A549 (cell line): ENCODE data around the gene SLC25A5. TPM values are rescaled to one million over a fixed set of nuclear protein-coding genes. Genes with fewer than 3 reads are reported as not detected.
A peak's percentile ranks its signal among the peaks of the same experiment; 100 is the strongest.

Experiments
- ATAC-seq, 2 experiments: fragments of 200-7000 bp in 1 of 2; fragments of >200 bp in 1 of 2; cut with Nextera tagmentation in 1 of 2; cut with Tn5 transposase in 1 of 2; 3 replicates each; pipeline versions ENCODE4 v1.8.0 to v1.9.1; 2018 to 2020; ENCODE audit warnings: mild to moderate bottlenecking in 1 of 2, moderate library complexity in 1 of 2
- CTCF ChIA-PET: fragments of 300-600 bp; sonication (Branson Sonifier 250); formaldehyde crosslinking; extraction: SDS; loops from one replicate; lab custom pipeline; 2021; ENCODE audit warnings: antibody characterized with exemption, inconsistent platforms; lab: Yijun Ruan, JAX
- POLR2A ChIA-PET: fragments of 350-600 bp; formaldehyde crosslinking; extraction: SDS; loops from one replicate; lab custom pipeline; 2021; ENCODE audit warnings: antibody characterized with exemption, inconsistent platforms; lab: Yijun Ruan, JAX
- DNase-seq, 2 experiments: peaks; one replicate each; pipeline versions ENCODE4 v3.0.0 to v3.0.0-alpha.2; 2011 to 2016; ENCODE audit warnings: low read depth in 1 of 2, low spot score in 1 of 2
- FAIRE-seq: peaks from 2 replicates; lab custom pipeline; 2011; peaks lifted over from hg19 to GRCh38; lab: Jason Lieb, UNC
- H3K27ac ChIP-seq, 2 experiments: fragments of >200 bp; sonication (Bioruptor Twin); formaldehyde crosslinking; 3 replicates each; pipeline ENCODE4 v1.5.1; 2016 to 2017
- H3K4me1 ChIP-seq: fragments of >200 bp; sonication (Bioruptor Twin); formaldehyde crosslinking; 3 replicates; pipeline ENCODE4 v1.6.1; 2016
- H3K4me2 ChIP-seq: fragments of >200 bp; sonication (Bioruptor Twin); formaldehyde crosslinking; 3 replicates; pipeline ENCODE4 v1.6.1; 2016
- H3K4me3 ChIP-seq: fragments of >200 bp; sonication (Bioruptor Twin); formaldehyde crosslinking; 3 replicates; pipeline ENCODE4 v1.5.1; 2016
- H3K9me3 ChIP-seq: fragments of >200 bp; sonication (Bioruptor Twin); formaldehyde crosslinking; 3 replicates; pipeline ENCODE4 v1.6.1; 2016
- BCL3 ChIP-seq: fragments of >200 bp; sonication (Bioruptor Twin); formaldehyde crosslinking; IDR thresholded peaks from 3 replicates; pipeline ENCODE4 v1.6.1; 2016
- CBX2 ChIP-seq: fragments of 200-600 bp; sonication (generic); IDR thresholded peaks from 2 replicates; pipeline ENCODE4 v1.6.1; 2016; ENCODE audit warnings: low read depth, mild to moderate bottlenecking, borderline replicate concordance
- CEBPB ChIP-seq, 2 experiments: fragments of >200 bp in 1 of 2; sonication (Bioruptor Twin) in 1 of 2; formaldehyde crosslinking in 1 of 2; IDR thresholded peaks; 2 replicates each; pipeline ENCODE4 v1.6.1; 2012 to 2016
- CHD4 ChIP-seq: fragments of 200-600 bp; sonication (generic); IDR thresholded peaks from 2 replicates; pipeline ENCODE4 v1.6.1; 2016; ENCODE audit warnings: antibody characterized with exemption, mild to moderate bottlenecking, borderline replicate concordance
- FOSB ChIP-seq: fragments of 250-450 bp; sonication (Bioruptor Pico); IDR thresholded peaks from 2 replicates; pipeline ENCODE4 v1.5.0; 2020; ENCODE audit warnings: mild to moderate bottlenecking, moderate library complexity
- FOXS1 ChIP-seq: fragments of 250-450 bp; sonication (Bioruptor Pico); IDR thresholded peaks from 2 replicates; pipeline ENCODE4 v1.5.0; 2020; ENCODE audit warnings: mild to moderate bottlenecking, moderate library complexity
- GATA3 ChIP-seq: IDR thresholded peaks from 2 replicates; pipeline ENCODE4 v1.6.1; 2012; ENCODE audit warnings: borderline replicate concordance
- HDAC2 ChIP-seq: fragments of 200-600 bp; sonication (generic); IDR thresholded peaks from 2 replicates; pipeline ENCODE4 v1.6.1; 2016
- HEYL ChIP-seq: fragments of 250-450 bp; sonication (Bioruptor Pico); IDR thresholded peaks from 2 replicates; pipeline ENCODE4 v1.8.0; 2021; ENCODE audit warnings: mild to moderate bottlenecking, moderate library complexity
- HOXA7 ChIP-seq: fragments of 250-450 bp; sonication (Bioruptor Pico); IDR thresholded peaks from 2 replicates; pipeline ENCODE4 v1.5.0; 2020; ENCODE audit warnings: mild to moderate bottlenecking, moderate library complexity
- KDM1A ChIP-seq: fragments of 200-600 bp; sonication (generic); IDR thresholded peaks from 2 replicates; pipeline ENCODE4 v1.6.1; 2016; ENCODE audit warnings: low read depth, mild to moderate bottlenecking
- MAFK ChIP-seq: fragments of 450-650 bp; IDR thresholded peaks from 2 replicates; pipeline ENCODE4 v1.6.1; 2014; ENCODE audit not compliant: partially characterized antibody
- MYC ChIP-seq: IDR thresholded peaks from 2 replicates; pipeline ENCODE4 v1.6.1; 2012; ENCODE audit warnings: mild to moderate bottlenecking, inconsistent platforms, low read length, improper control_type of control experiment, borderline replicate concordance
- NFE2L2 ChIP-seq: fragments of 150-350 bp; conservative IDR thresholded peaks from 2 replicates; pipeline ENCODE4 v1.6.1; 2014; ENCODE audit warnings: low read length
- NR3C1 ChIP-seq: fragments of >200 bp; sonication (Bioruptor Twin); formaldehyde crosslinking; IDR thresholded peaks from 3 replicates; pipeline ENCODE4 v1.6.1; 2017
- POLR2AphosphoS2 ChIP-seq: conservative IDR thresholded peaks from 2 replicates; pipeline ENCODE4 v1.6.1; 2012; ENCODE audit warnings: low read length, improper control_type of control experiment, inconsistent platforms
- RARB ChIP-seq: fragments of 250-450 bp; sonication (Bioruptor Pico); IDR thresholded peaks from 2 replicates; pipeline ENCODE4 v1.8.0; 2021; ENCODE audit warnings: mild to moderate bottlenecking, moderate library complexity
- RNF2 ChIP-seq: fragments of 200-600 bp; sonication (generic); IDR thresholded peaks from 2 replicates; pipeline ENCODE4 v1.6.1; 2016; ENCODE audit warnings: low read depth, mild to moderate bottlenecking, antibody characterized with exemption, moderate library complexity, borderline replicate concordance
- SREBF2 ChIP-seq: fragments of 450-650 bp; IDR thresholded peaks from 2 replicates; pipeline ENCODE4 v1.6.1; 2014; ENCODE audit warnings: mild to moderate bottlenecking, moderate library complexity
- TP53 ChIP-seq: fragments of 250-450 bp; sonication (Bioruptor Pico); IDR thresholded peaks from 2 replicates; pipeline ENCODE4 v1.5.0; 2021; ENCODE audit warnings: mild to moderate bottlenecking, moderate library complexity
- ZC3H11A ChIP-seq: fragments of 450-650 bp; IDR thresholded peaks from 2 replicates; pipeline ENCODE4 v1.6.1; 2014; ENCODE audit warnings: antibody characterized with exemption, mild to moderate bottlenecking
- ZFP36 ChIP-seq: fragments of 450-650 bp; IDR thresholded peaks from 2 replicates; pipeline ENCODE4 v1.6.1; 2014; ENCODE audit warnings: borderline replicate concordance; ENCODE audit not compliant: partially characterized antibody
- WGBS: methylation state at CpG from one replicate; pipeline ENCODE4 v1.1.6; 2017; ENCODE audit errors: missing lambda C conversion rate; 5-methylcytosine and 5-hydroxymethylcytosine counted together
- polyA plus RNA-seq, 4 experiments: library from polyadenylated mRNA; depleted of rRNA in 3 of 4; stranded (reverse); fragments of >200 nt; fragmentation: RNase III in 1 of 4; extraction: RNeasy Plus Mini Kit Qiagen cat#74134 plus additional on column Dnase treatment in 1 of 4; gene quantifications; 2 replicates in 3 of 4; 3 replicates in 1 of 4; pipeline ENCODE4 v1.2.3, GENCODE V29; 2011 to 2017
- TF ChIP-seq, protein P1 (sequence below): IDR thresholded peaks from 2 replicates; pipeline ENCODE4 v1.6.1; 2012; ENCODE audit warnings: low read depth, borderline replicate concordance
- TF ChIP-seq, protein P2 (sequence below): IDR thresholded peaks from 2 replicates; pipeline ENCODE4 v1.6.1; 2012
- TF ChIP-seq, protein P3 (sequence below): fragments of >200 bp; sonication (Bioruptor Twin); formaldehyde crosslinking; IDR thresholded peaks from 3 replicates; pipeline ENCODE4 v1.5.1; 2016

Gene SLC25A5
- polyA plus RNA-seq, 2 of the 4 experiments (the other 2 are of a cell fraction) = 625 to 739 TPM

DNA sequence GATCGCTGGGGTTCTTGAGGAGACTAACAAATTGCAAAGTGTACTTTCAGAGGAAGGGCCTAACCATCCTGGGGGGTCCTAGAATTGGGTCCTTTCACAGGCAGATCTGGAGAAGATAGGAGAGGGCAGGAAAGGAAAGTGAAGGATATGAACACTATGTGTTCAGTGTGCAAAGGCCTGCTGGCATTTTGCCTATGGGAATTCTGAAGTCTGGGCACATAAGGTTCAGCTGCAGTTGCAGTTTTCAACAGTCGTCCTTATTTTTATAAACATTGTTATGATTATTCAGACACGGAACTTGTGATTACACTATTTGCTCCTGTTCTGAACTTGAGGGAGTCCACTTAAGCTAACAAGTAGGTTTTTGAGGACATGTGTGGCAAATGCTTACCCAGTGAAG is 1.3 kb upstream of the SLC25A5 start:
- FAIRE-seq = no peak
- H3K4me3 ChIP-seq = no peak overlapping the region
- no peak overlapping the region for H3K27ac ChIP-seq
- 86% methylated on average over 3 of the region's 3 CpGs for WGBS
- CTCF ChIA-PET = interaction anchor here (0.6 to 5.0 kb wide), 4 partner anchors 15 to 51 kb away, joined by 4 to 34 read pairs (median 7); no protein-coding TSS in a partner anchor
- TF ChIP-seq RNF2 (no peak), GATA3 (no peak), HOXA7 (CRISPR knock-in tag) (no peak), HEYL (no peak), BCL3 (no peak), FOSB (CRISPR knock-in tag) (no peak), FOXS1 (CRISPR knock-in tag) (no peak), KDM1A (no peak), NR3C1 (no peak), NFE2L2 (no peak), SREBF2 (no peak), ZFP36 (no peak), ZC3H11A (no peak), CEBPB (IDR thresholded peaks at IDR 0.05) (no peak), POLR2AphosphoS2 (no peak), MYC (no peak), CHD4 (no peak), MAFK (no peak)
- TF ChIP-seq, protein P1, sequence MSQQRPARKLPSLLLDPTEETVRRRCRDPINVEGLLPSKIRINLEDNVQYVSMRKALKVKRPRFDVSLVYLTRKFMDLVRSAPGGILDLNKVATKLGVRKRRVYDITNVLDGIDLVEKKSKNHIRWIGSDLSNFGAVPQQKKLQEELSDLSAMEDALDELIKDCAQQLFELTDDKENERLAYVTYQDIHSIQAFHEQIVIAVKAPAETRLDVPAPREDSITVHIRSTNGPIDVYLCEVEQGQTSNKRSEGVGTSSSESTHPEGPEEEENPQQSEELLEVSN = no peak
- H3K4me1 ChIP-seq = peaks cover 17% of the 10 kb centered on the region
- no peak overlapping the region for H3K4me2 ChIP-seq
- no peak for DNase-seq
- ATAC-seq = no peak
- POLR2A ChIA-PET = no interaction called here
- H3K9me3 ChIP-seq = no peaks in the 10 kb centered on the region

GRCh38 chrX:119467433-119467832 is 811 bp upstream of the SLC25A5 start:
- CTCF ChIA-PET = interaction anchor here (0.9 to 5.0 kb wide), 3 partner anchors 11 to 45 kb away, joined by 6 to 34 read pairs (median 10); no protein-coding TSS in a partner anchor
- no peak for ATAC-seq
- Histone ChIP-seq H3K4me3 (peak overlapping the region; percentile 98), H3K27ac (peak overlapping the region; percentile 40 to 98; a peak in 4 of 6 replicates), H3K4me1 (peaks cover 17% of the 10 kb centered on the region), H3K9me3 (no peaks in the 10 kb centered on the region), H3K4me2 (peak overlapping the region; percentile 71)
- 92% methylated on average over 6 of the region's 6 CpGs for whole genome bisulfite sequencing
- POLR2A ChIA-PET = interaction anchor here (0.7 to 2.0 kb wide), 5 partner anchors 11 to 138 kb away, joined by 3 to 28 read pairs (median 6); partner anchors contain the start of genes NKRF and UBE2A
- DNase-seq = no peak
- FAIRE-seq = no peak
- TF ChIP-seq ZFP36 (no peak), POLR2AphosphoS2 (no peak), HDAC2 (no peak), CHD4 (no peak), CBX2 (no peak), RARB (CRISPR knock-in tag) (no peak)

- 0% methylated on average over 3 of the region's 78 CpGs for WGBS
- H3K9me3 ChIP-seq = no peaks in the 10 kb centered on the region
- peaks cover 17% of the 10 kb centered on the region for H3K4me1 ChIP-seq
- H3K4me2 ChIP-seq = peak overlapping the region; percentile 97
- H3K27ac ChIP-seq = peak overlapping the region; percentile 97 to 98
- DNase-seq (peak; percentile 49 to 84), ATAC-seq (peak; percentile 83 to 87), FAIRE-seq (no peak)
- POLR2A ChIA-PET = interaction anchor here (0.7 to 2.0 kb wide), 19 partner anchors 8 to 427 kb away, joined by 3 to 28 read pairs (median 5); partner anchors contain the start of genes AKAP14, RPL39, UBE2A and UPF3B
- CTCF ChIA-PET = interaction anchor here (0.6 to 5.0 kb wide), 17 partner anchors 8 to 314 kb away, joined by 3 to 34 read pairs (median 4); no protein-coding TSS in a partner anchor
- peak overlapping the region; percentile 98 for H3K4me3 ChIP-seq
- TF ChIP-seq HEYL (no peak), GATA3 (no peak), POLR2AphosphoS2 (no peak), TP53 (CRISPR knock-in tag) (peak; percentile 70; the same call in 1 of the 2 replicates), HOXA7 (CRISPR knock-in tag) (peak; percentile 79; the same call in 1 of the 2 replicates)
- TF ChIP-seq, protein P2, sequence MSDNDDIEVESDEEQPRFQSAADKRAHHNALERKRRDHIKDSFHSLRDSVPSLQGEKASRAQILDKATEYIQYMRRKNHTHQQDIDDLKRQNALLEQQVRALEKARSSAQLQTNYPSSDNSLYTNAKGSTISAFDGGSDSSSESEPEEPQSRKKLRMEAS = peak; percentile 55
- TF ChIP-seq, protein P3, sequence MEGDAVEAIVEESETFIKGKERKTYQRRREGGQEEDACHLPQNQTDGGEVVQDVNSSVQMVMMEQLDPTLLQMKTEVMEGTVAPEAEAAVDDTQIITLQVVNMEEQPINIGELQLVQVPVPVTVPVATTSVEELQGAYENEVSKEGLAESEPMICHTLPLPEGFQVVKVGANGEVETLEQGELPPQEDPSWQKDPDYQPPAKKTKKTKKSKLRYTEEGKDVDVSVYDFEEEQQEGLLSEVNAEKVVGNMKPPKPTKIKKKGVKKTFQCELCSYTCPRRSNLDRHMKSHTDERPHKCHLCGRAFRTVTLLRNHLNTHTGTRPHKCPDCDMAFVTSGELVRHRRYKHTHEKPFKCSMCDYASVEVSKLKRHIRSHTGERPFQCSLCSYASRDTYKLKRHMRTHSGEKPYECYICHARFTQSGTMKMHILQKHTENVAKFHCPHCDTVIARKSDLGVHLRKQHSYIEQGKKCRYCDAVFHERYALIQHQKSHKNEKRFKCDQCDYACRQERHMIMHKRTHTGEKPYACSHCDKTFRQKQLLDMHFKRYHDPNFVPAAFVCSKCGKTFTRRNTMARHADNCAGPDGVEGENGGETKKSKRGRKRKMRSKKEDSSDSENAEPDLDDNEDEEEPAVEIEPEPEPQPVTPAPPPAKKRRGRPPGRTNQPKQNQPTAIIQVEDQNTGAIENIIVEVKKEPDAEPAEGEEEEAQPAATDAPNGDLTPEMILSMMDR = peak; percentile 73
Measured at GRCh38 chrX:119468551-119469312, 488 bp downstream of the SLC25A5 start.
